Stimulated activated CD4-positive, alpha-beta T cell treated with anti-CD3 and anti-CD28 coated beads, Interleukin-1b, Interleukin-23, amount 100 ng/mL, for 48 hours (primary cell): ENCODE results near the gene MGAT2.

ENCODE experiments used
- DNase-seq: peaks from one replicate; pipeline ENCODE4 v3.0.0-alpha.2; 2020

The MGAT2 gene

DNA sequence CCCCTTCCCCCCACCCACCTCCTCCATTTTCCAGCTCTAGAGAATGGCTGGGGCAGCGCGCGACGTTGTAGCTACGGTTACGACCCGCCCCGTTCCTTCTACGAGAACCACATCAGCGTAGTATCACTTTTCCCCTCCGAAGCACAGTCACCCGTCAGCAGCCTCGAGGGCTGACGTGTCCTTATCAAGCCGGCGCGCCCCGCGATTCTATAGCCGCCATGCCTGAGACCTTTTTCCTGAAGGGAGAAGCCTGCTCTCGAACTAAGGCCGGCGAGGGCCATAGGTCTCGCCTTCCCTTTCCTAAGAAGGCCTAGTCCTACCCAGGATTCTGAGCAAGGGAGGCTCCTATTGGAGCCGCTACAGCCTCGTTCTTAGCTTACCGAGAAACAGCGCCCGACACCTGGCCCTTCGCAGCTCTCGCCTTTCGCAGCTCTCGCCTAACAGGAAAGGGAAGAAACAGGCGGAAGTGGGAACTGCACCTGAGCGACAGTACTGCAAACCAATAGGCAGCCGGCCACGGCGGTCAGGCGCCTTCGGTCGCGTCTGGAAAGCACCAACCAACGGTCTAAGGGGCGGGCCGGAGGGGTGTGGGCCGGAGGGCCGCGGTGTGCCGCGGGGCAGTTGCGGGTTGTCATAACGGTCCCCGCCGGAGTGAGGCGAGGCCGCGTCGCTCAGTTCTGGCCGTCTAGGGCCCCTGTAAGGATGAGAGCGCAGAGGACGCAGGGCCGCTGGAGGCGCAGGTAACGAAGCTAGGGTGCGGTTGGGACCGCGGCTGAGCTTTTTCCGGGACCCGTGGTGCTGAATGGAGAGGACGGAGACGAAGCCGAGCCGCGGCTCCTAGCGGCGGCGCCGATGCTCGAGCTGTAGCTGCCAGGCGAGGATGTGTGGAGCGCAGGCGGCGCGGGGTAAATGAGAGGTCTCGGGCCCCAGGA lies at the start of gene MGAT2, which contains the start of gene RPL36AL:
TSS of gene MGAT2 (plus strand) at position 618 of the 932 bp plus-strand sequence. CDS start 470 bp downstream, outside the sequence.
TSS of gene RPL36AL (minus strand) at position 445 of the 932 bp plus-strand sequence. CDS start 1,522 bp downstream, outside the sequence.
- DNase-seq = peak; percentile 95

- DNase-seq = no peak
Measured at GRCh38 chr14:49574038-49574437, 46.6 kb upstream of the MGAT2 start.

DNA sequence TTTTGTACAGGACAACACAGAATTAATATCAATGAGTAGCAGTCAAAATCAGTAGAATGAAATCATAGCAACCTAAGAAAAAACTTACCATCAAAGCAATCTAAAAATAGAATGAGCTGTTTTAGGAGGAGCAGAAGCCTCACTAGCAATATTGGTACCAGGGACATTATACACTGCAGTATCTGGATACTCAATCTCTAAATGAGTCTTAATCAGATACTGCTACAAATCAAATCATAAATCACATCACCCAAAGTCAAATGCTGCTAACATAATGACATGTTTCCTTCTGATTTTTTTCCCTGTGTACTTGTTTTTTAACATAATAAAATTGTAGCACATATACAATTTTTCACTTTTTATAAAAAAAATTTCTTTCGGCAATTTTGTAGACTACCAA lies 42.5 kb upstream of the MGAT2 start:
- DNase-seq = no peak

DNA sequence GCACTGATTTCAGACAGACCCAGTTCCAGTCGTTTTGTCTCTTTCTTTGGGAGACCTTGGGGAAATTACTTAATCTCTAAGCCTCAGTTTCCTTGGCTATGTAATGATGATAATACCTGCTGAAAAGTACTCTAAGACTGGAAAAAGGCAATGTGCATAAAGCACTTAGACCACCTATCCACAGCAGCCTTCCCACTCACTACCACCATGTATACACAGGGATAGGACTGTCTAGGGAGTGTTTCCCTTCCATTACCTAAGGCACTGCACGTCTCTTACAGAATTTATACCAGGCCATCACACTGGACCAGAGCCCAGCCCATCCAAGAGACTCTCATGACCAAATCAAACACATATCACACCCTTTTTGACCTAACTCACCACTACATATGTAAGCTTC lies 40.8 kb upstream of the MGAT2 start:
- no peak for DNase-seq

DNA sequence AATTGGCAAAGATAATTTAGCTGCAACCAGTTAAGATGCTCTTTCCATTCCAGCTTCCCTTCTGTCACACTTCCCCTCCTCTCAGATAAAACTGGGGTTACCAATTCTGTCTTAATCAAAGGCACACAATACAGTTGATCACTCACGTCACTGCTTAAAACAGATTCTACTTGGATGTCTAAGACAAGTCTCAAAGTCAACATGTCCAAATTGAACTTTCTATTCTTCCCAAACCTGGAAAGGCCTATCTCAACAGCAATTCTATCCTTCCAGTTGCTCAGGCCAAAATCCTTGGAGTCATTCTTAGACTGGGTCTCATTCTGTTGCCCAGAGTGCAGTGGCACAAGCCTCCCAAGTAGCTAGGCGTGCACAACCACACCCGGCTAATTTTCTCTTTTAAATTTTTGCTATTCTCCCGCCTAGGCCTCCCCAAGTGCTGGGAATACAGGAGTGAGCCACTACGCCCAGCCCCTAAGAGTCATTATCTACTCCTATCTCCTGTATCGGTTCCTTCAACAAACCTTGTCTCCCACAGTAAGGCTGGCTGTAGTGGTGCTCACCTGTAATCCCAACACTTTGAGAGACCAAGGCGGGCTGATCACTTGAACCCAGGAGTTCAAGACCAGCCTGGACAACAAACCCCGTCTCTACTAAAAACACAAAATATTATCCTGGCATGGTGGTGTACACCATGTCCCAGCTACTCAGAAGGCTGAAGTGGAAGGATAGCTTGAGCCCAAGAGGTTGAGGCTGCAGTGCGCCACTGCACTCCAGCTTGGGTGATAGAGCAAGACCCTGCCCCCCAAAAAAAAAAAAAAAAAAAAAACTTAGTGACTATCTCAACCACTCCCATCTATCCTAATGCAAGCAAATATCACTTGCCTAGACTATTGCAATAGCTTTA lies 39.1 kb upstream of the MGAT2 start:
- DNase-seq = no peak

GRCh38 chr14:49582113-49582977 lies 38.3 kb upstream of the MGAT2 start:
- DNase-seq = no peak

GRCh38 chr14:49583629-49584028 lies 37.0 kb upstream of the MGAT2 start:
- no peak for DNase-seq

DNA sequence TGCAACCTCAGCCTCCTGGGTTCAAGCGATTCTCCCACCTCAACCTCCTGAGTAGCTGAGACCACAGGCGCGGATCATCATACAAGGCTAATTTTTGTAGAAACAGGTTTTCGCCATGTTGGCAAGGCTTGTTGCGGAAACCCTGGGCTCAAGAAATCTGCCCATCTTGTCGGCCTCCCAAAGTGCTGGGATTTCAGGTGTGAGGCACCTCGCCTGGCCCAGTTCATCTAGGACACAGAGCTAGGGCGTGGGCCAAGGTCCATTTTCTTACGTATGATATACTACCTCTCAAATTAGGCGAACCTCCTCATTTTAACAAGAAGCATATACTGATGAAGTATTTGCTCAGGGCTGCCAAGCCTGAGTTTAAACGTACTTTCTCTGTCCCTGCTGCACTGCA lies 36.5 kb upstream of the MGAT2 start:
- DNase-seq = no peak

DNA sequence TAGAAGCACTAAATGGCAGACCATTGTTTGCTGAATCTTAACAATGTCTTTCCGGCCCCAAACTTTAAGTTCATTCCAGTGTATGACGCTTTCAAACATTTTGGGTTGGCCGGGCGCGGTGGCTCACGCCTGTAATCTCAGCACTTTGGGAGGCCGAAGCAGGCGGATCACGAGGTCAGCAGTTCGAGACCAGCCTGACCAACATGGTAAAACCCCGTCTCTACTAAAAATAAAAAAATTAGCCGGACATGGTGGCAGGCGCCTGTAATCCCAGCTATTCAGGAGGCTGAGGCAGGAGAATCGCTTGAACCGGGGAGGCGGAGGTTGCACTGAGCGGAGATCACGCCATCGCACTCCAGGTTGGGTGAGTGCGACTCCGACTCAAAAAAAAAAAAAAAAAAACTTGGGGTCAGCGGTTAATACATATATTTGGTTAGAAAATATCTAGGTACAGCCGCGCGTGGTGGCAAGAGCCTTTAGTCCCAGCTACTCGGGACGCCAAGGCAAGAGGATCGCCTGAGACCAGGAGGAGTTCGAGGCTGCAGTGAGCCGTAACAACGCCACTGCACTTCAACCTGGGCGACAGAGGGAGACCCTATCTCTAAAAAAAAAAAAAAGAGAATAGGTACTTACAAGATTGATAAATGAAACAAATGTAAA lies 35.5 kb upstream of the MGAT2 start:
- peak; percentile 35 for DNase-seq

GRCh38 chr14:49585803-49586672 lies 34.6 kb upstream of the MGAT2 start, which contains the start of gene RPS29:
RPS29 (minus strand) TSS chr14:49586380; CDS start chr14:49586346, 34 bp downstream.
- DNase-seq = peak; percentile 98

GRCh38 chr14:49586673-49587460 lies 33.7 kb upstream of the MGAT2 start:
- peak; percentile 63 for DNase-seq

DNA sequence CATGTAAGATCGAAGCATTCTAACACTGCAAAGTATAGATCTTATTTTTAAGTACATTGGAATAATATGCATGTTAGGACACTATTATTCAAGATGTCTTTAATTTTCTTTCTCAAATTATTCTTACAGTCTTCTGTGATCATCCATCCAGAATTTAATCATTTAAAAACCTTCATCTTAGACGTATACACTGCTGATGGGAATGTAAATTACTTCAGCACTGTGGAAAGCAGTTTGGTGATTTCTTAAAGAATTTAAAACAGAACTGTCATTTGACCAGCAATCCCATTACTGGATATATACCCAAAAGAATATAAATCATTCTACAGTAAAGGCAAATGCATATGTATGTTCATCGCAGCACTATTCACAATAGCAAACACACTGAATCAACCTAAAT lies 31.2 kb upstream of the MGAT2 start:
- DNase-seq = no peak

GRCh38 chr14:49593016-49593415 lies 27.6 kb upstream of the MGAT2 start:
- no peak for DNase-seq

DNA sequence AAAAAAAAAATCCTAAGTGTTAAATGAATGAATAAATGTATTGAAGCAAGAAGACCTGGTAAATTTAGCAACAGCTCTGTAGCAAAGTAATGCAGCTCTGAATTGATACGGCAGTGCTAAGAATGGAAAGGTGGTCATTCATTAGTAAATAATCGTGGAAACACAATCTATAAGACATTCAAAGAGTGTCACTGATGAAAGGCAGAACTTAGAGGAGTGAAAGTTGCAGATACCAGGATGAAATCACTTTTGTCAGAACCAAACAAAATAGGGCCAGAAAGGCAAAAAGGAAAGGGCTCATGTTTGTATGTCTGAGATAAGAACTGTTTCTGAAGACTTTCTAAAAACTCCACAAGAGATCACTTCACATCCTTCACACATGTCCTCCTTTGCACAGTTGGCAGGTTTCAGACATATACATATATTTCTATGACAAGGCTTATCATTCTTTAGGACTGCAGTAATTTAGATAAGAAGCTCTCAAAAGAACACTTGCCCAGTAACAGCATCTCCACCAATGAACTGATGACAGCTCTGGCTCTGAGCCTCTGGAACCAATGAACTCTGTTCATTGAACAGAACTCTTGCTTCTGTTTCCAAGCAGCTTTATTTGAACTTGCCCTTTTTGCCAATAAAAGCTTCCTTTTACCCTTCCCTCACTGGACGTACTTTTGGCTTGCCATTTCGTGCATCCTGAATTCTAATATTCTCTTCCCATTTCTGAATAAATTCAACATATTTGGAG lies 26.1 kb upstream of the MGAT2 start:
- no peak for DNase-seq

GRCh38 chr14:49598189-49598484 lies 22.5 kb upstream of the MGAT2 start:
- no peak for DNase-seq

- DNase-seq = peak; percentile 80
Measured at GRCh38 chr14:49598485-49599300, 21.9 kb upstream of the MGAT2 start, which contains the start of gene LRR1. LRR1 (plus strand) TSS chr14:49598940; CDS start chr14:49599021, 81 bp downstream.

- DNase-seq = no peak
Measured at GRCh38 chr14:49607583-49607982, 13.0 kb upstream of the MGAT2 start.

GRCh38 chr14:49612251-49612650 lies 8.3 kb upstream of the MGAT2 start:
- DNase-seq = no peak
